ENCODE measurements around the gene HLA-DOA.
A peak's percentile ranks its signal among the peaks of the same experiment; 100 is the strongest.

HLA-DOA gene

DNA sequence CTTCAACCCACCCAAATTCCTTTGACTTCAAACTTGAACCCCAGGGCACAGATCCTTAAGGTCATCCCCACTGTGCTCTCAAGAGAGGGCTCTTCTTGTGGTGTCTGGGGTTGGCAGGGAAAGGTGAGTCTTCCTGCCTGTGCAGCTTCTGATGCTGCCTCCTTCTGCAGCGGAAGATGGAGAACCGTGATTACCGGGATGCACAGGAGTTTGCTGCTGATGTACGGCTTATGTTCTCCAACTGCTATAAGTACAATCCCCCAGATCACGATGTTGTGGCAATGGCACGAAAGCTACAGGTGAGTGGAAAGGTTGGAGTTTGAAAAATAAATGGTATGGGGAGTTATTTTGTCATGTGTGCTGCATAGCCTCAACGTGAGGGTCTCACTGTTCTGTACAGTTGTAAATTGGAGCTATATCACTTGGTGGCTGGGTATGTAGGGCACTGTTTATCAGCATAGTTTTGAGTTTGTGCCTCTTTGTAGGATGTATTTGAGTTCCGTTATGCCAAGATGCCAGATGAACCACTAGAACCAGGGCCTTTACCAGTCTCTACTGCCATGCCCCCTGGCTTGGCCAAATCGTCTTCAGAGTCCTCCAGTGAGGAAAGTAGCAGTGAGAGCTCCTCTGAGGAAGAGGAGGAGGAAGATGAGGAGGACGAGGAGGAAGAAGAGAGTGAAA, 32.0 kb downstream of the HLA-DOA start:
- H3K4me3 ChIP-seq (replicated peaks; ENCODE audit: insufficient read depth, low read length): no peak overlapping the region
- peak in 1 of 2 experiments; percentile 39 for DNase-seq (ENCODE audit: low read depth in 1 of 2, low spot score in 1 of 2)
- H3K27ac ChIP-seq (replicated peaks): no peak overlapping the region
- TF ChIP-seq SPI1 (IDR thresholded peaks at IDR 0.05; ENCODE audit: borderline replicate concordance, low read depth) (no peak), GABPA (IDR thresholded peaks at IDR 0.05; ENCODE audit: low read depth) (no peak), POLR2AphosphoS5 (IDR thresholded peaks at IDR 0.05; ENCODE audit: low read depth) (peak; percentile 34; the same call in 1 of the 2 replicates)
- TF ChIP-seq, protein P1, sequence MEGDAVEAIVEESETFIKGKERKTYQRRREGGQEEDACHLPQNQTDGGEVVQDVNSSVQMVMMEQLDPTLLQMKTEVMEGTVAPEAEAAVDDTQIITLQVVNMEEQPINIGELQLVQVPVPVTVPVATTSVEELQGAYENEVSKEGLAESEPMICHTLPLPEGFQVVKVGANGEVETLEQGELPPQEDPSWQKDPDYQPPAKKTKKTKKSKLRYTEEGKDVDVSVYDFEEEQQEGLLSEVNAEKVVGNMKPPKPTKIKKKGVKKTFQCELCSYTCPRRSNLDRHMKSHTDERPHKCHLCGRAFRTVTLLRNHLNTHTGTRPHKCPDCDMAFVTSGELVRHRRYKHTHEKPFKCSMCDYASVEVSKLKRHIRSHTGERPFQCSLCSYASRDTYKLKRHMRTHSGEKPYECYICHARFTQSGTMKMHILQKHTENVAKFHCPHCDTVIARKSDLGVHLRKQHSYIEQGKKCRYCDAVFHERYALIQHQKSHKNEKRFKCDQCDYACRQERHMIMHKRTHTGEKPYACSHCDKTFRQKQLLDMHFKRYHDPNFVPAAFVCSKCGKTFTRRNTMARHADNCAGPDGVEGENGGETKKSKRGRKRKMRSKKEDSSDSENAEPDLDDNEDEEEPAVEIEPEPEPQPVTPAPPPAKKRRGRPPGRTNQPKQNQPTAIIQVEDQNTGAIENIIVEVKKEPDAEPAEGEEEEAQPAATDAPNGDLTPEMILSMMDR (IDR thresholded peaks at IDR 0.05; ENCODE audit: insufficient read depth, low read length): no peak
- no peaks in the 10 kb centered on the region for H3K27me3 ChIP-seq (ENCODE audit: insufficient read depth, poor library complexity, severe bottlenecking)

DNA sequence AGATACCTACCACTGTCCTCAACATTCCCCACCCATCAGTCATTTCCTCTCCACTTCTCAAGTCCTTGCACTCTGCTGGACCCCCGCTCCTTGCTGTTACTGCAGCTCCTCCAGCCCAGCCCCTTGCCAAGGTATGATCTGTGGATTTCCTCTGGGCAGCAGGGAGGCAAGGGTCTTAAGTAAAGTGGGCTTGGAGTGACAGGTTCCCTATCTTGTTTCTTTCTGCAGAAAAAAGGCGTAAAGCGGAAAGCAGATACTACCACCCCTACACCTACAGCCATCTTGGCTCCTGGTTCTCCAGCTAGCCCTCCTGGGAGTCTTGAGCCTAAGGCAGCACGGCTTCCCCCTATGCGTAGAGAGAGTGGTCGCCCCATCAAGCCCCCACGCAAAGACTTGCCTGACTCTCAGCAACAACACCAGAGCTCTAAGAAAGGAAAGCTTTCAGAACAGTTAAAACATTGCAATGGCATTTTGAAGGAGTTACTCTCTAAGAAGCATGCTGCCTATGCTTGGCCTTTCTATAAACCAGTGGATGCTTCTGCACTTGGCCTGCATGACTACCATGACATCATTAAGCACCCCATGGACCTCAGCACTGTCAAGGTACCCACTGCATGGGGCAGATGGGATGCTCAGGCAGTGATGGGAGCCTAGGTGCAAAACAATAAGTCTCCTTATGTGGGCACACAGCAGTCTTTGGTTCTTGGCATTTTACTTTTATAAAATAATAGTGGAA, 32.9 kb downstream of the HLA-DOA start:
- Histone ChIP-seq H3K27ac (replicated peaks) (no peak overlapping the region), H3K27me3 (ENCODE audit: insufficient read depth, poor library complexity, severe bottlenecking) (no peaks in the 10 kb centered on the region), H3K4me3 (replicated peaks; ENCODE audit: insufficient read depth, low read length) (no peak overlapping the region)
- TF ChIP-seq, protein P2, sequence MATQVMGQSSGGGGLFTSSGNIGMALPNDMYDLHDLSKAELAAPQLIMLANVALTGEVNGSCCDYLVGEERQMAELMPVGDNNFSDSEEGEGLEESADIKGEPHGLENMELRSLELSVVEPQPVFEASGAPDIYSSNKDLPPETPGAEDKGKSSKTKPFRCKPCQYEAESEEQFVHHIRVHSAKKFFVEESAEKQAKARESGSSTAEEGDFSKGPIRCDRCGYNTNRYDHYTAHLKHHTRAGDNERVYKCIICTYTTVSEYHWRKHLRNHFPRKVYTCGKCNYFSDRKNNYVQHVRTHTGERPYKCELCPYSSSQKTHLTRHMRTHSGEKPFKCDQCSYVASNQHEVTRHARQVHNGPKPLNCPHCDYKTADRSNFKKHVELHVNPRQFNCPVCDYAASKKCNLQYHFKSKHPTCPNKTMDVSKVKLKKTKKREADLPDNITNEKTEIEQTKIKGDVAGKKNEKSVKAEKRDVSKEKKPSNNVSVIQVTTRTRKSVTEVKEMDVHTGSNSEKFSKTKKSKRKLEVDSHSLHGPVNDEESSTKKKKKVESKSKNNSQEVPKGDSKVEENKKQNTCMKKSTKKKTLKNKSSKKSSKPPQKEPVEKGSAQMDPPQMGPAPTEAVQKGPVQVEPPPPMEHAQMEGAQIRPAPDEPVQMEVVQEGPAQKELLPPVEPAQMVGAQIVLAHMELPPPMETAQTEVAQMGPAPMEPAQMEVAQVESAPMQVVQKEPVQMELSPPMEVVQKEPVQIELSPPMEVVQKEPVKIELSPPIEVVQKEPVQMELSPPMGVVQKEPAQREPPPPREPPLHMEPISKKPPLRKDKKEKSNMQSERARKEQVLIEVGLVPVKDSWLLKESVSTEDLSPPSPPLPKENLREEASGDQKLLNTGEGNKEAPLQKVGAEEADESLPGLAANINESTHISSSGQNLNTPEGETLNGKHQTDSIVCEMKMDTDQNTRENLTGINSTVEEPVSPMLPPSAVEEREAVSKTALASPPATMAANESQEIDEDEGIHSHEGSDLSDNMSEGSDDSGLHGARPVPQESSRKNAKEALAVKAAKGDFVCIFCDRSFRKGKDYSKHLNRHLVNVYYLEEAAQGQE (IDR thresholded peaks at IDR 0.05; ENCODE audit: insufficient replicate concordance, low read depth): no peak
- TF ChIP-seq GABPA (IDR thresholded peaks at IDR 0.05; ENCODE audit: low read depth): no peak
- TF ChIP-seq SPI1 (IDR thresholded peaks at IDR 0.05; ENCODE audit: borderline replicate concordance, low read depth): no peak
- no peak for TF ChIP-seq POLR2AphosphoS5 (IDR thresholded peaks at IDR 0.05; ENCODE audit: low read depth)
- DNase-seq (ENCODE audit: low read depth in 1 of 2, low spot score in 1 of 2): peak in 1 of 2 experiments; percentile 44

DNA sequence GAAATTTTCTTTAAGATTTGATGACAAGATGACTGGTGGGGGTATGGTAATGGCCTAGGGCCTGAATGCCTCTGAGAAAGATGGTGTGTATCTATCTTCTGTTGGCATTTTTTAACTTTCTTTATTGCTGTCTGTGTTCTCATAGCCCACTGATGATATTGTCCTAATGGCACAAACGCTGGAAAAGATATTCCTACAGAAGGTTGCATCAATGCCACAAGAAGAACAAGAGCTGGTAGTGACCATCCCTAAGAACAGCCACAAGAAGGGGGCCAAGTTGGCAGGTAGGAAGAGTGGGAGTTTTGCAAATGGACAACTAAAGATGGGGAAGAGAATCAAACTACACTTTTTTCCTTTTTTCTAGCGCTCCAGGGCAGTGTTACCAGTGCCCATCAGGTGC, 33.5 kb downstream of the HLA-DOA start:
- Histone ChIP-seq H3K27ac (replicated peaks) (no peak overlapping the region), H3K27me3 (ENCODE audit: insufficient read depth, poor library complexity, severe bottlenecking) (no peaks in the 10 kb centered on the region), H3K4me3 (replicated peaks; ENCODE audit: insufficient read depth, low read length) (no peak overlapping the region)
- no peak for TF ChIP-seq SPI1 (IDR thresholded peaks at IDR 0.05; ENCODE audit: borderline replicate concordance, low read depth)
- TF ChIP-seq, protein P2 (IDR thresholded peaks at IDR 0.05; ENCODE audit: insufficient replicate concordance, low read depth): no peak
- DNase-seq (ENCODE audit: low read depth in 1 of 2, low spot score in 1 of 2): no peak

DNA sequence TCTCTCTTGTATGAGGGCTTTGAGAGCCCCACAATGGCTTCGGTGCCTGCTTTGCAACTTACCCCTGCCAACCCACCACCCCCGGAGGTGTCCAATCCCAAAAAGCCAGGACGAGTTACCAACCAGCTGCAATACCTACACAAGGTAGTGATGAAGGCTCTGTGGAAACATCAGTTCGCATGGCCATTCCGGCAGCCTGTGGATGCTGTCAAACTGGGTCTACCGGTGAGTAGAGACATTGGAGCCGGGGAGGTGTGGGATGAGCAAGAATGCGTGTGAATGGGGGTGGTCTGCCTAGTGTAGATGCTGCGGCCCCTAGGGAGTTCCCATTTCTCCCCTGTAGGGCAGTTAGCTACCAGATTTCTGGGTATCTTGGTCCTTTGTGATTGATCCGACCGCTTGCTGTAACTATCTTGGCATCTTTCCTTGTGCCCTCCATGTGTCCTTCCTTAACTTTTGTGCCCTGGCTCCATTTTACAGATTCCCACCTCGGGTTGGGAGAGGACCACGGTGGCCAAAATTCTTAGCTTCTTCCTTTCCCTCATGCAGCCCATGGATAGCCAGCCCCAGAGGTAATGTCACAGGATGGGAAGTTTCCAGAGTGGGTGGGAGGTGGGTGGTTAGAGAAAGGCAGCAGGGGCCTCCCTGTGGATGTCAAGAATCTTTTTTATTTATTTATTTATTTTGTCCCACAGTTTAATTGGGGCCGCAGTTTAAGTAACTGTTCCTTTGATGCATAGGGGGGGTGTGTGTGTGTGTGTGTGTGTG, 34.7 kb downstream of the HLA-DOA start:
- Histone ChIP-seq H3K27ac (replicated peaks) (no peak overlapping the region), H3K4me3 (replicated peaks; ENCODE audit: insufficient read depth, low read length) (peak overlapping the region; percentile 84), H3K27me3 (ENCODE audit: insufficient read depth, poor library complexity, severe bottlenecking) (no peaks in the 10 kb centered on the region)
- no peak for TF ChIP-seq SPI1 (IDR thresholded peaks at IDR 0.05; ENCODE audit: borderline replicate concordance, low read depth)
- peak; percentile 36; the same call in 1 of the 2 replicates for TF ChIP-seq POLR2AphosphoS5 (IDR thresholded peaks at IDR 0.05; ENCODE audit: low read depth)
- DNase-seq (ENCODE audit: low read depth in 1 of 2, low spot score in 1 of 2): peak in 1 of 2 experiments; percentile 50

DNA sequence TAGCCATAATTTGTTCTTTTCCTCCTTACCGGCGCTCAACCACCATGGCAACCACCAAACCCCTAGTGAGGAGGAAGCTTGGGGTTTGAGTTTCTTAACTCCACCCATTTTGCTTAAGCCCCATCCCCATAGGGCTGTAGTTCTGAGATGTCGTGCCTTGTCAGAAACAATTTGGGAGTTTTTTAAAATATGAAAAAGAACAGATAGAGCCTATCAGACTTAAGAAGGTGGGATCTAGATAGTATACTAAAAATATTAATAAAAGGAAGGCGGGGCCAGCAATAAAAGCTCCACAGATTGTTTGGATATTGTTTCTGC, 35.4 kb downstream of the HLA-DOA start:
- Histone ChIP-seq H3K27me3 (ENCODE audit: insufficient read depth, poor library complexity, severe bottlenecking) (no peaks in the 10 kb centered on the region), H3K27ac (replicated peaks) (peak overlapping the region; percentile 82), H3K4me3 (replicated peaks; ENCODE audit: insufficient read depth, low read length) (peak overlapping the region; percentile 84)
- peak; percentile 48 to 56 for DNase-seq (ENCODE audit: low read depth in 1 of 2, low spot score in 1 of 2)
- TF ChIP-seq, protein P1 (IDR thresholded peaks at IDR 0.05; ENCODE audit: insufficient read depth, low read length): no peak
- TF ChIP-seq POLR2AphosphoS5 (IDR thresholded peaks at IDR 0.05; ENCODE audit: low read depth) (no peak), SPI1 (IDR thresholded peaks at IDR 0.05; ENCODE audit: borderline replicate concordance, low read depth) (no peak), GABPA (IDR thresholded peaks at IDR 0.05; ENCODE audit: low read depth) (no peak)
- TF ChIP-seq, protein P2 (IDR thresholded peaks at IDR 0.05; ENCODE audit: insufficient replicate concordance, low read depth): no peak

Data from HL-60 (cell line).